OCI-M2 (cell line): ENCODE results near the gene BDKRB2.

Experiments
- DNase-seq: peaks from one replicate; lab custom pipeline; 2025; ENCODE audit not compliant: unreplicated experiment; lab: John Stamatoyannopoulos, UW

The BDKRB2 gene

DNA sequence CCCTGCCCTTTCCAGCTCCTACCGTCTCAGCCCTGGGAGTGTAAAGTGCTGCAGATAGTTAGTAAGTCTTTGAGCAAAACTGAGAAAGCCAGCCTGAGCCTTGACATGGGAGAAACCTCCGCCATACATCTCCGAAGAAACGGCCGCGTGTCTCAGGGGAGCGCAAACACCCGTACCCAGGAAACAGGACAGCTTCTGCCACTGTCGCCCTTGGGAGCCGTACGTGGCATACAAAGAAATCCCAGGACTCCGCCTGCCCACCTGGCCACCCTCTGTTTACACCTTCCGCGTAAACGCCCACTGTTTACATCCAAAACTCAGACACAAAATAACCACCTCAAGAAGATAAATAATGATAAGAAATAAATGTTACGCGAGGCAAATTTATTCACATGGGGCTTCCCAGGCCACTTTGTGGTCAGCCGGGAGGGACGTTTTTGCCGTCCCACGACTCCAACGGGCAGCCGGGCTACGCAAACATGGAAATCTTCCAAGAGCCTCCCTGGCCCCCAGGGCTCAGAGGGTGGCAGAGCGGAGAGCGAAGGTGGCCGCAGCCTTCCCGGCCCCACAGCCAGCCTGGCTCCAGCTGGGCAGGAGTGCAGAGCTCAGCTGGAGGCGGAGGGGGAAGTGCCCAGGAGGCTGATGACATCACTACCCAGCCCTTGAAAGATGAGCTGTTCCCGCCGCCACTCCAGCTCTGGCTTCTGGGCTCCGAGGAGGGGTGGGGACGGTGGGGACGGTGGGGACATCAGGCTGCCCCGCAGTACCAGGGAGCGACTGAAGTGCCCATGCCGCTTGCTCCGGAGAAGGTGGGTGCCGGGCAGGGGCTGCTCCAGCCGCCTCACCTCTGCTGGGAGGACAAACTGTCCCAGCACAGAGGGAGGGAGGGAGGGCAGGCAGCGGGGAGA is at the start of gene BDKRB2:
Gene BDKRB2 (plus strand): TSS at position 689 of the 908 bp plus-strand sequence. CDS start 32,269 bp downstream, outside the sequence.
- no peak for DNase-seq

DNA sequence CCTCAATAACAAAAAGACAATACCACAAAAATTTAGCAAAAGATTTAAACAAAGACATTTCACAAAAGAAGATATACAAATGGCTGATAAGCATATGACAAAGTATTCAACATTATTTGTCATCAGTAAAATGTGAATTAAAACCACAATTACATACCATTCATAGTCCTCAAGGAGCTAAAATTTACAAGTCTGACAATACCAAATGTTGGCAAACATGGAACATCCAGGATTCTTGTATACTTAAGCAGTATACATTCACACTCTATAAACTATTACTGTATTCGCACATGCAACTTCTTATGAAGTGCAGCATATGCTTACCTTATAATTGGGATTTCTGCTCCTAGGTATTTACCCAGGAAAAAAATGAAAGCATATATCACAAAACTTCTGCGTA is 49.7 kb upstream of the BDKRB2 start:
- no peak for DNase-seq

DNA sequence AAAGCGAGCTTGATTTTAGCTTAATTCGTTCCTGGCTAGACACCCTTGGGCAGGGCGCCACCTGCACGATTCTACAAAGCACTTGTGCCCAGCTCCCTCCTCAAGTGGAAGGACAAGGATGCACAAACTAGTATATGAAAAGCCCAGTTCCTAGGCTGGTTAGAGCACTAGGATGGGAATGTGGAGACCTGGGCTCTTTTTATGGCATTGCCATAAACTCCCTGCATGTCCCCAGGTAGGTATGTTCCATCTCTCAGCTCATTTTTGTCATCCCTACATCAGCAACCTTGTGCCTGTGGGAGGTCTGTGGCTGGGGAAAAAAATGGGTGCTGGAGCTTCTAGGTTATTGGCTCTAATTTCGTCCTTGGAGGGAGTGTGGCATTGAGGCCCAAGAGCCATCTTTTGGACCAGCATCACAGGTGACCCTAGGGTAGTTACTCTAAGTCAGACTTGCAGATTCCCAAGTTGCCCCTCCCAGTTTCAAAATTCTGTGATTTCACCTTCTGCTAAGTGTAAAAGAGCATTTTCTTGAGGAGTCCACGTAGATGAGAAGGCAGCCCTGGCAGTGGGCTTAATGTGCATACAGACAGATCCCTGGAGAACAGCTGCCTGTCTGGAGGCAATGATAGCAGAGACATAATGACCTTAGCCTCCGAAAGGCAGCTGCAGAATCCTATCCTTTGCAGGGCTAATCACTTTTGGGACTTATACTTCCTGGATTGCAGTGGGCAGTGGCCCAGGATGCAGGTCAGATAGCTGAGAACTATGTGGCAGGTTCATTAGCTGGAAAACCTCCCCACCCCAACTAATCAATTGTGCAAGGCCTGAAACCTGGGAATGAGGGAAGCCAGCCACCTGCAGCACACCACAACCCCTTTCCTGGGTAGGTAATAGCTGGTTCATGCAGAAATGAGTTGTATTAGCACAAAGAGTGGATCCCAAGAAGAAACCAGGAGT is 47.6 kb upstream of the BDKRB2 start:
- DNase-seq: no peak

DNA sequence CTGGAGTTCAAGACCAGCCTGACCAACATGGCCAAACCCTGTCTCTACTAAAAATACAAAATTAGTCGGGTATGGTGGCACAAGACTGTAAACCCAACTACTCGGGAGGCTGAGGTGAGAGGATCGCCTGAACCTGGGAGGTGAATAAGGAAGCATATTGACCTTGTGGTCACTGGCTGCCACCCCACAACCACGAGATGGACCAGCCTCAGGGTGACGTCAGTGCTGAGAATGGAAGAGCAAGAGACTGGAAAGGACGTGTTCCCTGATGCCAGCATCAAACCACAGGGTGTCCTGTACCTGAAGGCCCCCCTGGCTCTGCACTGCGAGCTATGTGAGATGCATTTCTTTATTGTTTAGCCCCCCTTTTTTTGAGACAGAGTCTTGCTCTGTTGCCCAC is 45.9 kb upstream of the BDKRB2 start:
- DNase-seq: no peak

DNA sequence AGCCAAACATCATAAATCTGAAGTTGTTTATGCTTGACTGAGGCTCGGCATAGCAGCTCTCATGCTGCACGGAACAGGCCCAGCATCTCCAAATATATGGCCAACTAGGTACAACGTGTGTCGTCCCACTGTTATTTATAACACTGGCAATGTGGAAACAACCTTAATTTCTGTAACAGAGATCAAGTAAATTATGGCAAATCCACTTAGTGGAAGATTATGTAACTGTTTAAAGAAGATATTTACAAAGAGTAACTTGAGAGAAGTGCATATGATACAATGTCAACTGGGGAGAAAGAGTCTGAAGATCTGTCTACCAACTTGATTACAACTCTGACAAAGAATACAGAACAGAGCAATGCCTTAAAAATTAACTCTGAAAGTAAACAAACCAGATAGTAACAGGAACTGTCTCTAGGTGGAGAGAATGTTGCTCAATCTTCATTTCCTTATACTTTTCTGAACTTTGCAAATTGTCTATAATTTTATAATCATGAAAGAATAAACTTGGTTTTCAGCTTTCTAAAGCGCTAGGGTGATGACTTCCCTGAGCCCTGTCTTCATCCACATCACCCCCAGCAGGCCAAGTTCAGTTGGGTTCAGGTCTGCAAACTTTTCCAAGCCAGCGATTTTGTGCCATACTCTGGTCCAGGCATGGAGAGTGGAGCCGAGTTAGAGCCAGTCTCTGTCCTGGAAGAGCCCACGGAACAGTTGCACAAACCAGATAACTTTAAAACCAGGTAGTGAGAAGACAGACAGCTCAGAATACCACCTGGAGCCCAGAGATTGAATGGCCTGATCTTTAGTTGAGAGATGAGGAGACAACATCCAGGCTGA is 44.3 kb upstream of the BDKRB2 start:
- DNase-seq: no peak

DNA sequence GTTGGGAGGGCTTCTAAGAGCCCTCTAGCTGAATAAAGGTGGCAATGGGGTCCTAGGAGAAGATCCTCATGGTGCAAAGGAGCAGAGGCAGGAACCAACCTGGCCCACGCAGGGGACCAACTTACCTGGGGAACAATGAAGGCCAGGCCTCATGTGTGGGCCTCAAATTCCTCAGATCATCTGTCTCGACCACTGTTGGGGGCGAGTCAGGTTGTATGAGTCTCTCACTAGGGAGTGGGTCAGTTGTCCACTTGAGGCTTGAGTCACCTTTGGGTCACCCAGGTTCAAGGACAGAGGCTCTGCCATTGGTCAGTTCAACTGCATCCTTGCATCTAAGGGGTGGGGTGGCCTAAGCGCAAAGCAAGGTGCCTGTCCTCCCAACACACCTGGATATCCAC is 43.7 kb upstream of the BDKRB2 start:
- no peak for DNase-seq

DNA sequence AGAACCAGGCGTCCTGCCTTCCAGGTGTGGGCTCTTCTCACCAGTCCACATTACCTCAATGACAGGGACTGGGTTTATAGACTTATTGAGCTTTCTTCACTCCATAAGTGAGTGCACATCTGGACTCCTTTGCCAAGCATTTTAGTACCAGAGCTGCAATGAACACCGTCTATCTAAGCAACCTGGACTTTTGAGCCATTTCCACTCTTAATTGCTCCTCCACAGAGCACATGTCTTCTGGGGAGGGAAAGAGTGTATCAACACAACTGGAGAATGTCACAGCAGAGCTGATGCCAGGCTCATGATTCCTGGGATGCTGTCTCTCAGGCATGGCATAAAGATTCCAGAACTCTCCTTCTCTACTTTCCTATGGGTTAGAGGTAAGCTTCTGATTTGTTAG is 43.0 kb upstream of the BDKRB2 start:
- DNase-seq: no peak

DNA sequence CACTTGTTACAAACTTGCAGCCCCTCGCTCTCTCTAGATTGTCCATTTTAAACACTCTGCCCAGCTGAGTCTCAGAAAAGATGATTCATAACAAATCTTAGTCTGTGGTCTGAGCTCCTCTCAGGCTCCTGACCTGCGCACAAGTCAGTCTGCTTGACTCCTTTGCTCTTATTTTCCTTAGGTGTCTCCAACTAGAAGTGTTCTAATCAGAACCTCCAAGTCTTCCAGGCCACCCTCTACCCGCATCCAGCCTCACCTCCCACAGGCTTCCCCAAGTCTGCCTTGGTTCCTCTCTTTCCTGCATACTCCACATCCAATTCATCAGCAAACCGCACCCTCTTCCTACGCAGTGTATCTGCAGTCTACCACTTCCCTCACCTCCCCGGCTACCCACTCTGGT is 42.4 kb upstream of the BDKRB2 start:
- DNase-seq: no peak

DNA sequence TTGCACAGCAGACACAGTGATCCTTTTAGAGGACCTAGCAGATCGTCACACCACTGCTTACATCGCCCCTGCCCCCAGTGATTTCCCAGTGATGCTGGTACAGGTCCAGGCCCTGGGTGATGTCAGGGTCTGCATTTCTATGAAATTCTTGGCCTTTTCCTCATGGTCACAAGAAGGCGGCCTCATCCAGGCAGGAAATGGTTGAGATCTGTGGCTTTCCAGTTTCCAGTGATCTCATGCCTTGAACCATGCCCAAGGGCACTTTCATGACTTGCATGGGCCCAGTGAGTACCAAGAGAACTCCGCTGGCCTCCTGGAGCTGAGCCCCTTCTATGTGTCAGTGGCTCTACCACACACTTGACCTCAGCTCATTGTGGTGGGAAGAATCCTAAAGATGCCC is 41.9 kb upstream of the BDKRB2 start:
- DNase-seq: no peak

DNA sequence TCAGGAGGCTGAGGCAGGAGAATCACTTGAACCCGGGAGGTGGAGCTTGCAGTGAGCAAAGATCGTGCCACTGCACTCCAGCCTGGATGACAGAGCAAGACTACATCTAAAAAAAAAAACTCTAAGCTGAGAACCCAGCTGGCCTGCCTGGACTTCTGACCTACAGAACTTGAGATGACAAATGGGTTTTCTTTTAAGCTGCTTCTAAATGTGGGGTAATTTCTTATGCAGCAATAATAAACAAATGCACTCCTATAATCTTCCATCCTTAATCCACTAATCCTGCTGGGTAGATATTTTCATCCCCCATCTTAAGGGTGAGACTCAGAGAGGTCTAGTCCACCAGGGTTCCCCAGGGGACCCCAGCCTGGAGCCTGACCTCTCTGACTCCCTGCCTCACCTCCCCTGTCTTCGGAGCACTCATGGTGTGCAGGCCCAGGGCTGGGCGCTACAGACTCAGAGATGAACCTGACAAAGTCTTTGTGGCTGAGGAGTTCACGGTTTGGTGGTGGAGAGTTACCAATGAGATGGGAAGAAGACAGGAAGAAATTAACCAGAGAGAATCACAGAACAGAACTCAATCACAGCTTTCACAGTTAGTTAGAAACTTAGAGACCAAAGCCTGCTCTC is 39.7 kb upstream of the BDKRB2 start:
- no peak for DNase-seq

DNA sequence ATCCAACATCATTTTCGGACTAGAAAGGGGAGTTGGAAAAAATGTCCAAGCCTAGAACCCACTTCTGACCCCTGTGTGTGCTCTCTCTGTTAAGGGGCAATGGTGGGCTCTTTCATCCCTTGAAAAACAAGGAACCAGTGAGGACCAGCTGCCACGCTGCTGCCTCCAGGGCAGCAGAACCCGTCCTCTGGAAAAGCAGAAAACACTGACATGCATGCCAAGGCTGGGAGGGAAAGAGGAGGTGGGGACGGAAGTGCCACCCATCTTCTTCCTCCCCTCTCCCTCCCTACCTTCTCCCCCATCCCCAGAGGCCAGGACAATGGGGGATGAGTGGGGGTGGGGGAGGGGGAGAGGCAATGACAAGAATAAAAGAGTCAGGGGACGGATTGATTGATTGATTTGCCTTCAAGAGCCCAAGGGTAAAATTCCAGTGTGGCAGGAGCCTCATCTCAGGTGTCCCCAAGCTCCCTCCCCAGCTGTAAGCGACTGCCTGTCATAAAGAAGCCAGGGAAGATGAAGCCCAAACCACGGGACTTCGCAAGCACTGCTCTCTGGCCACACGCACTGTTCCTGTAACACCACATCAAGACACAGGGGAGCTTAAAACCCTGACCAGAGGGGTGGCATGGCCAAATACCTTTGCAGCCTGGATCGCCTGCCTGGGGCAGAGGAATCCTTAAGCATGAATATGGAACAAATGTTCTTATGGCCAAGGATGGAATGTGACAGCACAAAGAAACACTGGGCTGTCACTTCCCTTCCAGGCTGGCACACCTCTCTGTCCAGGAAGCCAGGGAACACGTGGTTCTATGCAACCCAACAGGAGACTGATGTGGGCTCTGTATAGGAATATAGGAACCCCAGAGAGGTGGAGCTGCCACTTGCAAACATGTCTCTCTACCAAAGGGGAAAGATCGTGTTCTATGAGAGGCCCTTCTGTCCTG is 38.9 kb upstream of the BDKRB2 start:
- no peak for DNase-seq

DNA sequence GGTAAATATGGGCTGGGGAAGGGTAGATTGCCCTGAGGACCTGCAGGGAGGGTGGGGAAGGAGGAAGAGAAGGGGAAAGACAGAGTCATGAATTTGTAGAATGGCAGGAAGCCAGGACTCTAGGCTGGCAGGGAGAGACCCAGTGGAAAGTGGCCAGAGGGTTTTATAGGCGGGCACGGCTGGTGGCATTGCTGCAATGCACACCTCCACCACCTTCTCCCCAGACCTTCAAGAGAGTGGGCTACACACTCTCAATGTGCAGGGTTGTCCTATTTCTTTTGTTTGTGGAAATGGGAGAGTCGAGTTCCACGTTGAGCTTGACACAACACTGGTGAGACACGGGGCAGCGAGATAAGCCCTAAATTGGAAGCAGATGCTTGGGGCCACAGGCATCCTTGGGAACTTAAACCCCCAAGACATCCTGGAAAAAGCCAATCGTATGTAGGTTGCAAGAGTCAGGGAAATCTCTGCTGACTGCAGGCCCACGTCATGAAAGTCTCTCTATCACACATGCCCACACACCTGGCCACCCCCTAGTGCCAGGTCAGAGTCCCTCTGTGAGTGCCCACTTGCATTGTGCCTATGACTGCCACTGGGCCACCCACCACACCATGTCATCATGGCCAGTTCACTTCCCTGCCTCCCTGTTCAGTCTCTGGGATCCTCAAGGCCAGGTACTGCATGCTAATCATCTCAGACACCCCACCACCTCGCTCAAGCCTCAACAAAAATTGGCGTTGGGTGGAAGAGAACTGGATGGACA is 38.0 kb upstream of the BDKRB2 start:
- DNase-seq: no peak

DNA sequence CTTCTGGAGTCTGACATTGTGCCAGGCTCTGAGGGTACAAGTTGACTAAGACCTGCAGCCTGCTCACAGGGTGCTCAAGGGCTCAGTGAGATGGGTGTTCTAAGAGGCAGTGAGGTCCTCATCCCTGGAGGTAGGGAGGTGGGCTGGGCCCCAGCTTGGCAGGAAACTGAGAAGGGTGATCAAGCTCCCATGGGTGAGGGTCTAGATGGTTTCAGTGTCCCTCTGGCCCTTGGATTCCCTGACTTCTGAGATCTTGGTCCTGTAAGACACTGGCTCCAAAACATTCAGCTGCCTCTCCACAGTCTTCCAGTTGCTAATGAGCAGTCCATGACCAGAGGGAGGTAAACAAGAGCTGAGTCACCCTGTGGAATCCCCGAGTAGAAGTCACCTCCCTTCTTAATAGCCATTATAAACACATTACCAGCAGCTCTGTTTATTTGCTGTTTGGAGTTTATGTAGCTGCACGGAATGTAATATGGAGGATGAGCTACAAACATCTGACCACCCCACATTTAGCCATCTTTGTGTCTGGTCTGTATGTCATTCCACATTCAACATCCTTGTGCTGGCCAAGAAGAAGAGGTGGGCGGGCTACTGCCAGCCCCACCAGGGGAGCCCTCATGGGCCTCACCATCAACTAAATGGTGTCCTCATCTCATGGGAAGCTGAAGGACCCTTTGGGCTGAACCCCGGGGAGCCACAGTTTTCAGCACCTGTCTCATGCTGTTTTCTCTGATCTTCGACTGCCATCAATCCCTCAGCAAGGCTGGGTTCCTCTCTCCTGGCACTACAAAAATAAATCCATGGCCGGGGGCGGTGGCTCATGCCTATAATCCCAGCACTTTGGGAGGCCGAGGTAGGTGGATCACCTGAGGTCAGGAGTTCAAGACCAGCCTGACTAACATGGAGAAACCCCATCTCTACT is 37.2 kb upstream of the BDKRB2 start:
- no peak for DNase-seq

DNA sequence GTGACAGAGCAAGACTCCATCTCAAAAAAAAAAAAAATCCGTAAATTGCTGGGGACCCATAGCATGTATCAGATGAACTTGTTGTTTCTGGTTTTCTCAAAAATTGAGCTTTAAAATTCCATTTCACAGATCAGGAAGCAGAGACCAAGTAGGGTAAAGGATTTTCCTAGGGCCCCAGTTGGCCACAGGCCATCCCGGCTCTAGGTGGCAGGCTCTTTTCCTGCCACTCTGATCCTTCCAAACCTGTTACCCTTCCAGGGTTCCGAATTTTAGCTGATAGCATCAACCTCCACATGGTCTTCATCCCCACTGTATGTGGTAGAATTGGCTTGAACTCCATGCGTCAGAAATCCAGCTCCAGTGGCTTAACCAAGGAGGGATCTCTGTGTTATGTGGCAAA is 36.1 kb upstream of the BDKRB2 start:
- no peak for DNase-seq

DNA sequence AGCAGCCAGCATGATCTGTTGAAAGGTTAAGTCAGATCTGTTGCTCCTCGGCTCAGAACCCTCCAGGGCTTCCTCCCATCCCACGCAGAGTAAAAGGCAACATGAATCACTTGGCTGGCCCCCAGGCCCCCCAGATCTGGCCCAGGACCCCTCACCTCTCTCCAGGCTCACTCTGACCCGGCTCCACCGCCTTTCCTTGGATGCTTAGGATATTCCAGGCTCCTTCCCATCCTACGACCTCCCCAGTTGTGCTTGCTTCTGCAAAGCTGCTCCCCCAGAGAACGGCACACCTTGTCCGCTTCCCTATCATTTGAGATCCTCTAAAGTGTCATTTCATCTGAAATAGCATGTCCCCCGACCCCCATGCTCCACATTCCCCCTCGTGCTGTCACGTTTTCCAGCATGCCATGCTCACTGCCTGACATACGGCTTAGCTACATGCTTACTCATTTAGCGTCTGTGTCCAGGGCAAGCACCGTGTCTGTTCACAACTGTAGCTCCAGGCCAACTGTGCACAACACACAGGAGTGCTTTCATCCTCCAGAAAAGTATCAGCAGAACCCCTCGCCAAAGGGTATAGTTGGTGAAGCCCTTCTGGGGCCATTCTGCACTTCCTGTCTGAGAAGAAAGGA is 33.6 kb upstream of the BDKRB2 start:
- no peak for DNase-seq

DNA sequence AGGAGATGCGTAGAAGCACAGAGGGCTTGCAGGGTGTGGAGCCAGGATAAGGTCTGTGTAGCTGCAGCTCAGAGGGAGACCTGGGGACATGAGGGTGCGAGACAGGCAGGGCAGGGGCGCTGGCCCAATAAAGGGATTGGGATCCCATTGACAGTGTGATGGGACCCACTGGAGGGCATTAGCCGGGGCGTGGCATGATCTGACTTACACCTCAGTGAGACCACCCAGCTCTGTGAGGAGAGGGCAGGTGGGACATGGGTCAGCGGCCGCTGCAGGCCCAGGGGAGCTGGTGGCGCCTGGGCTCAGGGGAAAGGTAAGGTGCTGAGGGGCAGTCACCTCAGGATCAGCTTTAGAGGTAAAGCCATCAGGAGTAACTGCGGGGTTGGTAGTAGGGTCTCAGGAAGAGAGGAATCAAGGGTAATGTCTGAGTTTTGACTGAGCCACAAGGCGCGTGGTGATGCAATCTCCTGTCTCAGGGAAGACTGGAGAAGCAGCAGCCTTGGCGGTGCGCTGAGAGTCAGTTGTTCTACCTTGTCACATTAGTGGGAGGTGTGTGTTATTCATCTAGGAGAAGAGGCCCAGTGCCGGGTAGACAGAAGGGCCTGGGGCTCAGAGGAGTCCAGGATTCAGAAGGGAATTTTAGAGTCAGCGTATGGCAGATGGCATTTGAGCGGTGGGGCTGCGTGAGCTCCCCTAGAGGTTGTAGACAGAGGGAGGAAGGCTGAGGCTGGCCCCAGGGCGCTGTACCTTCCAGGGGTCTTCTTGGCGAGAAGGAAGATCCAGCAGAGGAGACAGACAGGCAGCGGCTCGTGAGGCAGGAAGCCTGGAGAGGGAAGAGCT is 30.8 kb upstream of the BDKRB2 start:
- DNase-seq: no peak
